Measurements from ENCODE around the gene THG1L.

THG1L gene

DNA sequence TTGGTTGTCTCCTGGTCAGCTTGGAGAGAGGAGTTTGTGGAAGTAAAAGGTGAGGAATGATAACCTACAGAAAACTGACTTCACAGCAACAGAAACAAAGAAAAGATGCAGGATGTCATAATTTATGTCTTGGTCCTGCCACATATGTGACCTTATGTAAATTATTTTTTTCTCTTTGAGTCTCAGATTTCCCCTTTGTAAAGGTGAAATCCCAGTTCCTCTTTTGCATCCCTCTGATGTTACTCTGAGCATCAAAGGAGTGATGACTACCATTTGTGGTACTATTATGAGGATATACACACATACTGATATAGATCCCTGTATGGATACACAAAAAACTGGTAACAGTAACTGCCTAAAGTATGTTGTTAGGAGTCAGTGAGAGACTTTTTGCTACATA lies 1.4 kb upstream of the THG1L start:
- DNase-seq, result no peak

- no peak for DNase-seq
Observed at GRCh38 chr5:157730900-157731271, 334 bp upstream of the THG1L start.

- no peak for DNase-seq
Observed at GRCh38 chr5:157732130-157732514, 902 bp downstream of the THG1L start.

GRCh38 chr5:157732596-157733262 lies 1.5 kb downstream of the THG1L start:
- no peak for DNase-seq

DNA sequence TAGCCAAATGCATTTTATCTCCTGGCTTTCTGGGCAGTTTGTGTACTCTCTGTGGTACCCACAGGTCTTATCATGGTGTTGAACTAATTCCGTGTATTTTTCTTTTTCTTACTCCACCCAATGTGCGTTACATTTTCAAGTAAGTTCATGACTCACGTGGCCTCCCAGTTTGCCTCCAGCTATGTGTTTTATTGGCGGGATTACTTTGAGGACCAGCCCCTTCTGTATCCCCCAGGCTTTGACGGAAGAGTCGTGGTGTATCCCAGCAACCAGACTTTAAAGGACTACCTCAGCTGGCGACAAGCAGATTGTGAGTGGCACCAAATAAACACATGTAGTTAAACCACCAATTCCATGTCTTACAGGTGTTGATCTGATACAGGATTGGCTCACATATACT lies 3.2 kb downstream of the THG1L start:
- no peak for DNase-seq

DNA sequence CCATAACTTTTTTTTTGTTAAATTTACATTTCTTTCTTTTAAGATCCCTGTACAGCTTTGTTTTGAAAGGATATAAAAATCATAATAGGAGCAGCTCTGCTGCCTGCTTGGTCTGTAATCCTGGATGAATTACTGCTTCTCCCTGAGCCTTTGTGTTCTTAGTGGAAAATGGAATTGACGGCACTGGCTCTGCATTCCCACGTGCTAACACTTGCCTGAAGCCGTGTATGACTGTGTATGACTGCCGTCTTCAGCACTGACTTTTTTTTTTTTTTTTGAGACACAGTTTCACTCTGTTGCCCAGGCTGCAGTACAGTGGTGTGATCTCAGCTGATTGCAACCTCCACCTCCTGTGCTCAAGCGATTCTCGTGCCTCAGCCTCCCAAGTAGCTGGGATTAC lies 4.8 kb downstream of the THG1L start:
- no peak for DNase-seq

- no peak for DNase-seq
Observed at GRCh38 chr5:157739388-157740228, 8.4 kb downstream of the THG1L start.

GRCh38 chr5:157740229-157740610 lies 9.0 kb downstream of the THG1L start:
- no peak for DNase-seq

DNA sequence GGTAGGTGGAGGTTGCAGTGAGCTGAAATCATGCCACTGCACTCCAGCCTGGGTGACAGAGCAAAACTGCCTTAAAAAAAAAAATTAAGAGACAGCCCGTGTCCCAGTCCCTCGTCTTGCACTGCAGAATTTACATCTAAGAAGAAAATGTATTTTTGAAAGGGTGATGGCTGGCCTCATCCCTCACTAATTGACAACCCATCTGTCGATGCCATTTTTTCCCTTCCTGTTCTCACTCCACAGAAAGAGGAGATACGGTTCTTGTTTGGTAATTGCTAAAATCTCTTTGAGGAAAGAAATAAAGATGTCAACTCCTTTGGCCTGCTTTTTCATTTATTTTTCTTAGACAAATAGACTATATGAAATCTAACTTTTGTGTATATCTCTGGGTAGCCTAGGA lies 9.9 kb downstream of the THG1L start:
- no peak for DNase-seq

- DNase-seq, result peak; percentile 78
Observed at GRCh38 chr5:157743163-157744050, 12.2 kb downstream of the THG1L start, which contains the start of gene LSM11. Gene LSM11, plus strand, starts transcription at chr5:157743712. Its CDS starts 39 bp downstream, at chr5:157743751.

- no peak for DNase-seq
Observed at GRCh38 chr5:157744051-157745011, 13.1 kb downstream of the THG1L start.

DNA sequence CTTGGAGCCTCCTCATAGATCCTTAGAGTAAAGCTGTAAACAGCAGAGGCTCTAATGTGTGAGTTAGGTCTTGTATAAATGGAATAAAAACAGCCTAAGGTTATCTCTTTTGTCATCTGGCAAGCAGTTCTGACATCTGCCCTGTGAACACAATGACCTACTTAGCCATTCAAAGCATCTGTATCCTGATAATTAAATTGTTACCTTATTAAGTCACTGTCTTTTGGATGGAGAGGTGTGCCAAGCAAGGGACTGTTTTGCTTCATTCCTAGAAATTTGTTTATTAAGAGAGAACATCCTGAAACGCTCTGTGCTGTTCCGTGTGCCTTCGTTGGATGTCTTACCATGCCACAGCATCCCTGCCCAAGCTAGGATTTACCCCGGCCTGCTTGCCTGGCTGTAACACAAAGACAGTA lies 13.8 kb downstream of the THG1L start:
- DNase-seq, result no peak

DNA sequence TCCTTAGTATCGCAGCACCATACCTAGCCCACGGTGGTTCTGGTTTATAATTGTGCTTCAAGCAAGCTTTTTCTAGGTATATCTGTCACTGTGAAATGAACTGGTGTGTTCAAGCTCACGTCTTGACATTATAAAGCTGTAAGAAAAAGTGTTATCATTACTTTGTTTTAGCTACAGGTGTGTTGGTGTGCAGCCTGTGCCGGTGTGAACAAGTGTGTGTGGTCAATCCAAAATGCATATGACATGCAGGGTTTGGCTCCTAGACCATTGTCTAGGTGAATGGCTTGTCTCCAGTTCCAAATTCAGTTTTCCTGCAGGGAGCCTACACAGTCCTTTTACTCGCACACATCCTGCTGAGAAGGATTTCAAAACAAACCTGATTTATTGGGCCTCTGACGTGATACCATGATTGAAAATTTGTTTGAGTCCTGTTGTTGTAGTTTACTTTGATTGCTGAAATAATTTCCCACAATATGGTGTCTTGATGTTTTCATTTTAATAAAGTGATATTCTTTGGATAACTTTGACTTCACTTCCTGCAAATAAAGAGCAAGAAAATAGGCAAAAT lies 16.0 kb downstream of the THG1L start:
- DNase-seq, result no peak

- DNase-seq, result peak; percentile 29
Observed at GRCh38 chr5:157747766-157748700, 16.8 kb downstream of the THG1L start.

DNA sequence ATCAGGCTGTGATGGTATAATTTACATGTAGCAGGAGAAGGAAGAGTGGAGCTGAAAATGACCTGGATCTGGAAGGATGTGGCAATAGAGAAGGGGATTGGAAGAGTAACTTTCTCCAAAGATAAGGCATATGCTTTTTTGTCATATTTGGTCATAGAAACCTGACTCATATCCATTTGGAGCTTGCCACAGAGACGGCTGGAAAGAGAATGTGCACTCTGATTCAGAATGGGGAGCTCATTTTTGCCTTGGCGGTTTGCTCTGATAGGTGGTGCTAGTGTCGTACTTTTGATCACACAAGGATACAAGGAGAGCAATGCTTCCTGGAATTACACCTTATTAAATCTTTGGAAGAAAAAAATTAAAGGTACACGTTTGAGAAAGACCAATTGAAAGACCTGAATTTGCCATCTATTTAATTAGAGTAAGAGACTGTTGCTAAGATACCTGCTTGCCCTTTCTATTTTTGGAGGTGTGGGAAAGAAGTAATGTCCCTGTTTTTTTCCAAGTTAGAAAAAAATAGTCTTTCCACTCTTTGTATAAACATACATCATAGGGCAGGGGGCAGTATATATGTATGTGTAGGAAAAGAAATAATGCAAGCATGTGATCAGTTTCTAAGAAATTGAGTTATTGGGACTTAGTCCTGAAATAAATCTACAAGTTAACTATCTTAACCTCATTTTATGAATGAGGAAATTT lies 17.7 kb downstream of the THG1L start:
- DNase-seq, result peak; percentile 89

GRCh38 chr5:157749462-157749799 lies 18.2 kb downstream of the THG1L start:
- no peak for DNase-seq

DNA sequence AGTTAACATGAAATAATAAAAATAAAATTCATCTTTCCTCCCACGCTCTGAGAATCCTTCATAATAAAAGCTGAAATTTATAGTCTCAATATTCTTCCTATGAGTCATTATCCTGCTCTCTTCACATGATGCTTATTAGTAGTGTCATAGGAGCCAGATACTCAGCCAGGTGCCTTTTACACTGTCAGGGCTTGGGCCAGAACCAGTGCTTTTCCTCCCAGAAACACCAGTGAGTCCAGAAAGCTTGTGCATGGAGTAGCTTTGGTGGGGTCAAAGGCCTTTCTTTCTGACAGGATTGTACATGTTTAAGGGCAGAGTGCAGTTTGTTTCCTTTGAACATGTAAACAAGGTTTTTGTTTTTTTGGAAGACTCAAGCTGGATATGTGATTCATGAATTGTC lies 19.1 kb downstream of the THG1L start:
- peak; percentile 63 for DNase-seq

DNA sequence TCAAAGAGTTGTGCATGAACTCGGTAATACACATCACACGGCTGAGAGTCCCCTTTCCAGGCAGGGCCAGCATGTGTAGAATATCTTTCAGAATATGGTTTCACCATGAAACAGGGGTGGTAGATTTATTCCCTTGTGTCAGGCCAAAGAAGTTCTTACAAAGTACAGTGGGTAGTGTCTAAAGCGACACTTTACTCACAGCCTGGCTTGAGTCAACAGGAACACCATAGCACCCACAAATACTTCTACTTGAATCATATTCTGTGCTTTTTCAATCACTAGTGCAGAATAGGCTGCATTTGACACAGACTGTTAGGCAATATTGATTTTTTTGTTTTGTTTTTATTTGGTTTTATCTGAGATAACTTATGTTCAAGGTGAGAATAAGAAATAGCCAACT lies 24.9 kb downstream of the THG1L start:
- no peak for DNase-seq

DNA sequence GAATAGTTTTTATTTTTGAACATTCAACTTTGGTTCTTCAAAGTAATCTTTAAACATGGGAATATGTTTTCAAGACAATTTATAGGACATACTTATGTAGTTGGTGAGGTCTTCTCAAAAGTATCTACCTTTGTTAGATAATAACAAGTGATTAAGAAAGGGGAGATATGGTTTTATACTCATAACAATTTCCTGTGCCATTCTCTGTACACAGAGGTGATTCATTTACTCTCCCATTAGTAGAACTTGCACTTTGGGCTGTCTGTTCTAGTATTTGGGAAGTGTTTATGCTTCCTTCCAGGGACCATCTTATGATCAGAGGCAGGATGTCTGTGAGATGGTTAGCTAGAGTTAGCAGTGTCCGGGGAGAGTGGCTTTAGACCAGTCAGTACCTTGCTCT lies 27.5 kb downstream of the THG1L start:
- no peak for DNase-seq

Measured in fibroblast of skin of right quadriceps (primary cell).